Measurements from ENCODE around the gene AMPD3.

The AMPD3 gene

GRCh38 chr11:10444725-10445315 lies 10.2 kb upstream of the AMPD3 start:
- Histone ChIP-seq H3K27me3 (ENCODE audit: control insufficient read depth in 1 of 2, insufficient read depth in 2 of 2, low read length in 2 of 2) (peaks cover 0 to 4% of the 10 kb centered on the region in 2 donors), H3K27ac (ENCODE audit: low read depth, low read length) (no peak overlapping the region), H3K9me3 (ENCODE audit: control insufficient read depth in 1 of 2, low read length in 2 of 2) (no peaks in the 10 kb centered on the region), H3K9ac (ENCODE audit: low read depth in 1 of 2, low read length in 2 of 2) (no peak overlapping the region), H3K36me3 (ENCODE audit: control insufficient read depth in 1 of 2, insufficient read depth in 2 of 2, low read length in 2 of 2) (no peaks in the 10 kb centered on the region), H3K4me1 (ENCODE audit: control insufficient read depth in 1 of 2, insufficient read depth in 2 of 2, low read length in 2 of 2) (peaks cover 0 to 1% of the 10 kb centered on the region in 2 donors), H3K4me3 (ENCODE audit: low read depth in 1 of 2, low read length in 2 of 2) (no peak overlapping the region)

- Histone ChIP-seq H3K36me3 (ENCODE audit: control insufficient read depth in 1 of 2, insufficient read depth in 2 of 2, low read length in 2 of 2) (no peaks in the 10 kb centered on the region), H3K27me3 (ENCODE audit: control insufficient read depth in 1 of 2, insufficient read depth in 2 of 2, low read length in 2 of 2) (peaks cover 0 to 4% of the 10 kb centered on the region in 2 donors), H3K4me3 (ENCODE audit: low read depth in 1 of 2, low read length in 2 of 2) (no peak overlapping the region), H3K9me3 (ENCODE audit: control insufficient read depth in 1 of 2, low read length in 2 of 2) (no peaks in the 10 kb centered on the region), H3K9ac (ENCODE audit: low read depth in 1 of 2, low read length in 2 of 2) (no peak overlapping the region), H3K27ac (ENCODE audit: low read depth, low read length) (no peak overlapping the region), H3K4me1 (ENCODE audit: control insufficient read depth in 1 of 2, insufficient read depth in 2 of 2, low read length in 2 of 2) (peaks cover 11 to 16% of the 10 kb centered on the region in 2 donors)
Observed at GRCh38 chr11:10447445-10447844, 7.6 kb upstream of the AMPD3 start.

DNA sequence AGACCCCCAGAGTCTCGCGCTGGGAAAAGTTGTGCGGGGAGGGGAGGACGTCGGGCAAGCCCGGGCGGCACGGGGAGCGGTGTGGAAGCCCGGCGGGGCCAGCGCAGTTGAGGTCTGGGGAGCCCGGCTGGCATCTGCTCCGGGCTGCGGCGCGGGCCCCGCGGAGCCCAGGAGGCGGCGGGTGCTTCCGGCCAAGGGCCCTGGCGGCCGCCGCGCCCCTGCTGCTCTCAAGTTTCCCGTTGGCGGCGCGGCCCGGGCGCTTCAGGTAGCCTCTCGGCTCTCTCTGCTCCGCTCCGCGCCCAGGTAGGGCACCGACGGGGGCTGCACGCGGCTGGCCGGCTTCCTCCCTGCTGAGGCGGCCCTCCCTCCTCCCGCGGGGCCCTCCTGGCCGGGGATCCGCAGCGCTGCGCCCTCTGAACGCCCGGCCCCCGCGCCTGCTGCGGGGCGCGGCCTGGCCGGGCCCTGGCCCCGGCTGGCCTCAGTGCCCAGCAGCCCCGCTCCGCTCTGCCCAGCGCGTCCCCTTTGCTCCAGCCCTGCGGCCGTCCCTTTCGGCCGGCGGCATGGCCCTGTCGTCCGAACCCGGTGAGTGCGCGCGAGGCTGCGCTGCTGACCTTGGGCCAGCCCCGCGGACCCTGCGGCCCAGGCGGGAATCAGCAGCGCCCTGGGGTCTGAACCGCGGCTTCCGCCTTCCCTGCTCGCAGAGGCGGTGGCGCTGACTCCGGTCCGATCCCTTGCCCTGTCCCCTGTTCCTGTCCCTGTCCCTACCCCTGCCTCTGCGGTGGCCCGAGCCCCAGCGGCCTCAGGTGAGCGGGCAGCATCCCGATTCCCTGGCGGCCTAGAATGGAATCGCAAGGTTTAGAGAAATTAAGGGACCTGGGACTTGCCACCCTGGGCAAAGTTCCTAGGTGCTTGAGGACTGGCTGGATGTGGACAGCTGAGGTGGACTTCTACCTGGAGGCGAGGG lies 4.3 kb upstream of the AMPD3 start:
- Histone ChIP-seq H3K36me3 (ENCODE audit: control insufficient read depth in 1 of 2, insufficient read depth in 2 of 2, low read length in 2 of 2) (no peaks in the 10 kb centered on the region), H3K4me1 (ENCODE audit: control insufficient read depth in 1 of 2, insufficient read depth in 2 of 2, low read length in 2 of 2) (peaks cover 21 to 27% of the 10 kb centered on the region in 2 donors), H3K4me3 (ENCODE audit: low read depth in 1 of 2, low read length in 2 of 2) (peak overlapping the region; percentile 61 to 76), H3K27me3 (ENCODE audit: control insufficient read depth in 1 of 2, insufficient read depth in 2 of 2, low read length in 2 of 2) (peaks cover 0 to 4% of the 10 kb centered on the region in 2 donors), H3K9me3 (ENCODE audit: control insufficient read depth in 1 of 2, low read length in 2 of 2) (no peaks in the 10 kb centered on the region), H3K9ac (ENCODE audit: low read depth in 1 of 2, low read length in 2 of 2) (peak overlapping the region; percentile 54 to 69), H3K27ac (ENCODE audit: low read depth, low read length) (peak overlapping the region; percentile 71)

DNA sequence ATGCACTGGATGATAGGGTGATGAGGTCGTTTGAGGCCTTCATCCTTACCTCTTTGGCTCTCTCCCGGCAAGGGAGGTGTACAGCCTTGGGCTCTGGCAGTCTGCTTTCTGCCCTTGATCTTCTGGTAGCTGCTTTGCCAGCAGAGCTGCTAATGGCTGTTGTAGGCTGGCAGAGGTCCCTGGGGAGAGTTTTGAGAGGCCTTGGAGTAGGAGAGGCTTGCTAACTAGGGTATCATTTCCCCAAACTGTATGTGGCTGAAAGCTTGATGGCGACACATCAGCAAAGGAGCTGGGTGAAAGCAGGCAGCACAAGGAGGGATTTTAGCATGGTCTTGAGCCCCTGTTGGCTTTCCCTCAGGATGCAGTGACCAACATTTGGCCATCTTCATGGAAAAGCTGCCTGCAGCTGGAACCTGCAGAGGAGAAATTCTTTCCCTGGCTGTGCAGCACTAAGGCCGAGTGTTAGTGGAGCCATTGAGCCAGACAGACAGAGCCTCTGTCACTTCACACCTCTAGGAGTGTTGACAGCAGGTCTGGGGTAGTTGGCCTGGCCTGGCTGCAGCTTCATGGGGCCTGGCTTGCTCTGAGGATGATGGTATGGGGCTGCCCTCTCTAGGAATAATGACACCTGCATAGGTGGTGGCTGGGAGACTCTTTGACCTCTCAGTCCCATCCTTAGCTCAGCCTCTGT lies 3.5 kb upstream of the AMPD3 start:
- peaks cover 28 to 35% of the 10 kb centered on the region in 2 donors for H3K4me1 ChIP-seq (ENCODE audit: control insufficient read depth in 1 of 2, insufficient read depth in 2 of 2, low read length in 2 of 2)
- H3K27me3 ChIP-seq (ENCODE audit: control insufficient read depth in 1 of 2, insufficient read depth in 2 of 2, low read length in 2 of 2): peaks cover 0 to 4% of the 10 kb centered on the region in 2 donors
- peak overlapping the region in 1 of 2 donors; percentile 76 for H3K4me3 ChIP-seq (ENCODE audit: low read depth in 1 of 2, low read length in 2 of 2)
- H3K27ac ChIP-seq (ENCODE audit: low read depth, low read length): no peak overlapping the region
- H3K9me3 ChIP-seq (ENCODE audit: control insufficient read depth in 1 of 2, low read length in 2 of 2): no peaks in the 10 kb centered on the region
- peak overlapping the region; percentile 40 to 54 for H3K9ac ChIP-seq (ENCODE audit: low read depth in 1 of 2, low read length in 2 of 2)
- H3K36me3 ChIP-seq (ENCODE audit: control insufficient read depth in 1 of 2, insufficient read depth in 2 of 2, low read length in 2 of 2): no peaks in the 10 kb centered on the region

DNA sequence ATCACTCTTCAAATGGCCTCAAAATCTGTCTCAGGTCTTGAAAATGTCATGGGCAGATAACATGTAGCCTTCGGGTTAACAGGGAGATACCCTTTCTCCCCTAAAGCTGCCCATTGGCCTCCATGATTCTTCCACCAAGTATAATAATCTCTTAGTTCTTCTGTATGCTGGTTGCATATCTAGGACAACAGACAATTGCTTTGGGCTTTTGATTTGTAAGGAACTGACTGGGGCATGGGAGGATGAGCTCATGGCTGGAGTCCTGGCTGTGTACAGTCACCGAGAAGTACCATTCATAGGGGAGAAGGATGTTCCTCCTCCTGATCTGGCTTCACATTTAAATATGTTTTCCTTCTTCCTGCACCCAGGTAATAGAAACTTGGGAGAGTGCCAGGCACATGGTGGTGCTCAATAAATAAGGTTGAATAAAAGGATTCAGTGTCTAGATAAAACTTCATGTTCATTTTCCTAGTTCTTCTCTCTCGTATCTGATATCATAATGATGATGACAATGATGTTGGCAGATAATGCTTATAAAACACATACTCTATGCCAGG lies 2.8 kb upstream of the AMPD3 start:
- no peaks in the 10 kb centered on the region for H3K36me3 ChIP-seq (ENCODE audit: control insufficient read depth in 1 of 2, insufficient read depth in 2 of 2, low read length in 2 of 2)
- H3K9ac ChIP-seq (ENCODE audit: low read depth in 1 of 2, low read length in 2 of 2): no peak overlapping the region
- H3K27me3 ChIP-seq (ENCODE audit: control insufficient read depth in 1 of 2, insufficient read depth in 2 of 2, low read length in 2 of 2): peaks cover 0 to 4% of the 10 kb centered on the region in 2 donors
- no peak overlapping the region for H3K4me3 ChIP-seq (ENCODE audit: low read depth in 1 of 2, low read length in 2 of 2)
- H3K9me3 ChIP-seq (ENCODE audit: control insufficient read depth in 1 of 2, low read length in 2 of 2): no peaks in the 10 kb centered on the region
- H3K4me1 ChIP-seq (ENCODE audit: control insufficient read depth in 1 of 2, insufficient read depth in 2 of 2, low read length in 2 of 2): peaks cover 30 to 36% of the 10 kb centered on the region in 2 donors
- no peak overlapping the region for H3K27ac ChIP-seq (ENCODE audit: low read depth, low read length)

GRCh38 chr11:10453261-10453660 lies 1.8 kb upstream of the AMPD3 start:
- H3K4me1 ChIP-seq (ENCODE audit: control insufficient read depth in 1 of 2, insufficient read depth in 2 of 2, low read length in 2 of 2): peaks cover 30 to 36% of the 10 kb centered on the region in 2 donors
- H3K27ac ChIP-seq (ENCODE audit: low read depth, low read length): no peak overlapping the region
- peaks cover 0 to 4% of the 10 kb centered on the region in 2 donors for H3K27me3 ChIP-seq (ENCODE audit: control insufficient read depth in 1 of 2, insufficient read depth in 2 of 2, low read length in 2 of 2)

DNA sequence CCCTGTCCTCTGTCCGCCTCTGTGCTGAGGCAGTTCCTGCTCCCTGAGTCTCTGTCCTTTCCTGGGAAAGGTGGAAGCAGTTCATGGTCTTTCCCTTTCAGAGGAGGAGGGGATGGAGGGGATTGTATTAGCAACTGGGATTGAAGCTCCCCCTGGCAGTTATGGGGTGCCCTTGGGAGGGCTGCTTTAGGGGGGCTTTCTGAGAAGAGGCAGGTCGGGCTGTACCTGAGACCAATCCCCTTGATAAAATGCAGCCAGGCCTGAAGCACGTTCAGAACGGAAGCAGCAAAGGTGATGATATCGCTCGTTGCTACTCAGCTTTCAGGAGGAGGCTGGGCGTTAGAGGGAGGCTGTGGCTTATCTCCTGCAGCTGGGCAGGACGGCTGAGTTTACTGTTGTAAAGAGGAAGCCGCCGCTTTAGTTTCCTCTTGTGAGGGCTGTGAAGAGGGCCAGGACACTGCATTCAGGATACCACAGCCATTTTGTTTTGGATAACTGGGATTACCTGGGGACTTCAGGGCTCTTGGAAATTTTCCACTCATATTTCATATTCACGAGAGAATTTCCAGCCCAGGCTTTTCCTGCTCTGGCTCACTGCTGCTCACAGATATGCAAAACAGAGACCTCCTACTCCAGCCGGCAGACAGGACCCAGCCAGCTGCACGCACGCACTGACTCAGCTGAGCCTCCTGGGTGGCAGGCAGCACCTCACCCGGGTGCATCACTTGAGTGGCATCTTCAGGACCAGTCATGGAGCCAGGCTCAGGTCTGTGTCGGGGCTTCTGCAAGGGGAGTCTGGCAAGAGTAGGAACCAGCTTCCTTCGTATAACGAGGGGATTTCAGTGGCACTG lies 798 bp downstream of the AMPD3 start:
- H3K27ac ChIP-seq (ENCODE audit: low read depth, low read length): peak overlapping the region; percentile 24
- no peaks in the 10 kb centered on the region for H3K36me3 ChIP-seq (ENCODE audit: control insufficient read depth in 1 of 2, insufficient read depth in 2 of 2, low read length in 2 of 2)
- H3K9me3 ChIP-seq (ENCODE audit: control insufficient read depth in 1 of 2, low read length in 2 of 2): no peaks in the 10 kb centered on the region
- peak overlapping the region; percentile 60 to 68 for H3K4me3 ChIP-seq (ENCODE audit: low read depth in 1 of 2, low read length in 2 of 2)
- peaks cover 35 to 36% of the 10 kb centered on the region in 2 donors for H3K4me1 ChIP-seq (ENCODE audit: control insufficient read depth in 1 of 2, insufficient read depth in 2 of 2, low read length in 2 of 2)
- H3K27me3 ChIP-seq (ENCODE audit: control insufficient read depth in 1 of 2, insufficient read depth in 2 of 2, low read length in 2 of 2): no peaks in the 10 kb centered on the region
- H3K9ac ChIP-seq (ENCODE audit: low read depth in 1 of 2, low read length in 2 of 2): peak overlapping the region; percentile 30 to 62

More at GRCh38 chr11:10453261-10453660, 1.8 kb upstream of the AMPD3 start:
- no peak overlapping the region for H3K4me3 ChIP-seq (ENCODE audit: low read depth in 1 of 2, low read length in 2 of 2)
- no peaks in the 10 kb centered on the region for H3K9me3 ChIP-seq (ENCODE audit: control insufficient read depth in 1 of 2, low read length in 2 of 2)
- no peak overlapping the region for H3K9ac ChIP-seq (ENCODE audit: low read depth in 1 of 2, low read length in 2 of 2)
- H3K36me3 ChIP-seq (ENCODE audit: control insufficient read depth in 1 of 2, insufficient read depth in 2 of 2, low read length in 2 of 2): no peaks in the 10 kb centered on the region

GRCh38 chr11:10456519-10456918 lies 1.5 kb downstream of the AMPD3 start:
- Histone ChIP-seq H3K36me3 (ENCODE audit: control insufficient read depth in 1 of 2, insufficient read depth in 2 of 2, low read length in 2 of 2) (no peaks in the 10 kb centered on the region), H3K27me3 (ENCODE audit: control insufficient read depth in 1 of 2, insufficient read depth in 2 of 2, low read length in 2 of 2) (no peaks in the 10 kb centered on the region), H3K4me1 (ENCODE audit: control insufficient read depth in 1 of 2, insufficient read depth in 2 of 2, low read length in 2 of 2) (peaks cover 29 to 32% of the 10 kb centered on the region in 2 donors), H3K4me3 (ENCODE audit: low read depth in 1 of 2, low read length in 2 of 2) (peak overlapping the region; percentile 60 to 68), H3K9ac (ENCODE audit: low read depth in 1 of 2, low read length in 2 of 2) (peak overlapping the region; percentile 30 to 62), H3K9me3 (ENCODE audit: control insufficient read depth in 1 of 2, low read length in 2 of 2) (no peaks in the 10 kb centered on the region), H3K27ac (ENCODE audit: low read depth, low read length) (no peak overlapping the region)

- no peak overlapping the region for H3K9ac ChIP-seq (ENCODE audit: low read depth in 1 of 2, low read length in 2 of 2)
- H3K36me3 ChIP-seq (ENCODE audit: control insufficient read depth in 1 of 2, insufficient read depth in 2 of 2, low read length in 2 of 2): peaks cover 5 to 9% of the 10 kb centered on the region in 2 donors
- H3K27me3 ChIP-seq (ENCODE audit: control insufficient read depth in 1 of 2, insufficient read depth in 2 of 2, low read length in 2 of 2): no peaks in the 10 kb centered on the region
- no peak overlapping the region for H3K27ac ChIP-seq (ENCODE audit: low read depth, low read length)
- peak overlapping the region in 1 of 2 donors; percentile 38 for H3K4me3 ChIP-seq (ENCODE audit: low read depth in 1 of 2, low read length in 2 of 2)
- peaks cover 22 to 24% of the 10 kb centered on the region in 2 donors for H3K4me1 ChIP-seq (ENCODE audit: control insufficient read depth in 1 of 2, insufficient read depth in 2 of 2, low read length in 2 of 2)
- H3K9me3 ChIP-seq (ENCODE audit: control insufficient read depth in 1 of 2, low read length in 2 of 2): no peaks in the 10 kb centered on the region
Observed at GRCh38 chr11:10457901-10458300, 2.8 kb downstream of the AMPD3 start.
